ENCODE measurements around the gene NRSN2.
"Not testable (repeated sequence)": the region's sequence is repeated elsewhere in the genome, so short reads cannot be mapped to it uniquely, and the experiment has no call there.

NRSN2 gene

DNA sequence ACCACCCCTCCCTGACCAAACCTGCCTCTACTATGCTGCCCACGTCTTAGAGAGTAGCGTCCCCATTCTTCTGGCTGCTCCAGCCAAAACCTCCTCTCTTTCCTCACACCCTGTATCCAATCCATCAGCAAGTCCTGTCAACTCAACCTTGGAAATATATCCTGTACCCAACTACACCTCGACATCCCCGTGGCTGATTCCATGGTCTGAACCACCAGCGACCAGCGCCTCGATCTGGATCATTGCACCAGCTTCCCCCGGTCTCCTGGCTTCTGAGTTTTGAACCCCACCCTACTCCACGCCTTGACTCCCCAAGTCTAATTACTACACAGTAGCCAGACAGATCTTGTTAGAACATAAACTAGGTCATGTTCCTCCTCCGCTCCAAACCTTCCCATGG is 9.8 kb downstream of the NRSN2 start:
- DNase-seq = no peak

GRCh38 chr20:358891-359555 is 12.1 kb downstream of the NRSN2 start:
- DNase-seq = no peak

DNA sequence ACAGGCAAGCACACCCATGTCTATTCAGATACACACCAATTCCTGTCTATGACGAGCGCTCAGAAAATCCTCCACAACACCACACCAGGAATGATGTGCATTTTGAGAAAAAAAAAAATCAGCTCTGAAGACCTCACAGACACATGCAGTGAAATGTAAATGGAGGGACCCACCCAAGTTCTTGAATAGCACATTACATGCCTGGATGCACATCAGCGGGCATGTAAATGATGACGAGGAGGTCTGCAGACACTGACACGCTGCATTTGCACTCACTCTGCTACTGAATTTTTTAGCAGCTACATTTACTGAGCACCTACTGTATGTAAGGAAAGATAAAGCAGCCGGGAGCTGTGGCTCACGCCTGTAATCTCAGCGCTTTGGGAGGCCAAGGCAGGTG is 14.7 kb downstream of the NRSN2 start:
- no peak for DNase-seq

DNA sequence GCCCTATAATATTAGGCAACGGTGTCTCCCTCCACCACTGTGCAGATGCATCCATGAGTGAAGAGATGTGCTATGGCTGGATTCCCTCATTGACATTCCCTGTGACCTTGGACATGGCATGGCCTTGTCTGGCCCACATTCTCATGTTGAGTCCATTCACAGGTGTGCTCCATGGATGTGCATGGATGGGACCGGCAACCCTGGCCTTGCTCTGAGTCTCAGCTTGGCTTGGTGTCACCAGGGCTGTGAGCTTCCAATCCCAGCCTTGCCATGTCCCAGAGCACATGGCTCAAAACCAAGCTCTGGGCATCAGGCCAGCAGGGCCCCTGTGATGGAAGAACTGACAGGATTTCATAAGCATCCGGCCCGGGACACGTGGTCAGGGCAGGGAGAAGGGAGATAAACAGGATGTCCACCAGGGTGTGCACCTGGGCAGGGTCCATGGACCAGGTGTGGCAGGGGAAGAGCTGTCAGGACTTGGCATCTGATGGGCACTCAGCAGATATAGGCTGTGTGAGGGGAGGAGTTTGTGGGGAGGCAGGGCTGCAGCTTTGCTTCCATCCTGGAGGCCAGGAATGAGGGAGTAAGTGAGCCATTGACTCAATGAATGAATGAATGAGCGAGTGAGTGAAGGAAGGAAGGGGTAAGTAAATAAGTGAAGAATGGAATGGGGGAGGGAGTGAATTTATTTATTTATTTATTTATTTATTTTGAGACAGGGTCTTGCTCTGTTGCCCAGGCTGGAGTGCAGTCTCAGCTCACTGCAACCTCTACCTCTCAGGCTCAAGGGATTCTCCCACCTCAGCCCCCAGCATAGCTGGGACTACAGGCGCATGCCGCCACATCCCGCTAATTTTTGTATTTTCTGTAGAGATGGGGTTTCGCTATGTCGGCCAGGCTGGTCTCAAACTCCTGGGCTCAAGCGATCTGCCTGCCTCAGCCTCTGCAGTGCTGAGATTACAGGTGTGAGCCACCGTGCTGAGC is 15.7 kb downstream of the NRSN2 start:
- peak in 1 of 2 experiments; percentile 33 for DNase-seq

GRCh38 chr20:363319-364078 is 16.6 kb downstream of the NRSN2 start:
- DNase-seq = no peak

GRCh38 chr20:364905-365794 is 18.2 kb downstream of the NRSN2 start:
- DNase-seq = peak in 1 of 2 experiments; percentile 32

- no peak for DNase-seq
These were observed 19.3 kb downstream of the NRSN2 start for GRCh38 chr20:366041-366718.

- DNase-seq = no peak
These were observed 20.0 kb downstream of the NRSN2 start for GRCh38 chr20:366719-367485.

GRCh38 chr20:367486-367887 is 20.6 kb downstream of the NRSN2 start:
- no peak for DNase-seq

- DNase-seq = no peak
These were observed 22.0 kb downstream of the NRSN2 start for GRCh38 chr20:368915-369314.

DNA sequence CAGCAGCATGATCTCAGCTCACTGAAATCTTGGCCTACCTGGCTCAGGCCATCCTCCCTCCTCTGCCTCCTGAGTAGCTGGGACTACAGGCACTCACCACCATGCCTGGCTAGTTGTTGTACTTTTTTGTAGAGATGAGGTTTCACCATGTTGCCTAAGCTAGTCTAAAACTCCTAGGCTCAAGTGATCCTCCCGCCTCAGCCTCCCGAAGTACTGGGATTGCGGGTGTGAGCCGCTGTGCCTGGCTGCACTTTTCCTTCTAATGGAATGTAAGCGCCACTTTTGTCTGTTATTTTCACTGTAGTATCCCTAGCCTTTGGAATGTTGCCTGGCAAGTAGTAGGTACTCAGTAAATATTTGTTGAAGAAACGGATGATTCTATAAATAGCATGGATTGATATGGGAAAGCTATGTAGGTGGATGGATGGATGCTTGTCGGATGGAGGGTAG is 23.3 kb downstream of the NRSN2 start:
- no peak for DNase-seq

DNA sequence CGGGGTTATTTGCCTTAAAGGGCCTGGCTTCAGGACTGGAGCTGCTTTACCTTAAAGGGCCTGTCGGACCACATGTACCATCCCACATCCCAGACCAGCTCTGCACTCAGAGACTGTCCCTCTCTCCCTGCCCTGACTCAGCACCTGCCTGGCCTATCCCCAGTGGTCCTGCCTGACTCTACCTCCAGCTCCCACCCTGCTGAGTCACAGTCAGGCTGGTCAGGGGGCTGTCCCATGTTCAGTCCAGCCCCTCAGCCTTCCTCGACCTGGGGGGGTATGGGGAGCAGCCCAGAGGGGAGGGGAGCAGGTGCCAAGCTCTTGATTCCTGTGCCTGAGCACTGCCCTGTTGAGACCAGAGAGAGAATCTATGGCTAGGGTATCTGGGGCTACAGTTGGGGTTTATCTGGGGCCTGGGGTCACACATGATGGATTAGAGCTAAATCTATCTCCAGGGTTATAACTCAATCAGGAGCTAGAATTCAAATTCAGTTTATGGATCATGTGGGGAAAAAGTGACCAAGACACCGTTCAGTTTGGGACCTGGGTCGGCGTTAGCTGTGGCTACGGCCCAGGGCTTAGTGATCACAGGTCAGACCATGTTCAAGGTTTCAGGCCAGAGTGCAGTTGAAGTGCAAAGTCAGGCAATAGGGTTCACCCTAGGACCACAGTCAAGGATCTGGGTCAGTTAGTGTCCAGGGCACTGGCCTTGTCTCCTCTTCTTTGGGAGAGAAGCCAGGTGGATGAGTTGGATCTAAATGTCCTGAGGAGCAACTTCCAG is 24.3 kb downstream of the NRSN2 start:
- DNase-seq = no peak

DNA sequence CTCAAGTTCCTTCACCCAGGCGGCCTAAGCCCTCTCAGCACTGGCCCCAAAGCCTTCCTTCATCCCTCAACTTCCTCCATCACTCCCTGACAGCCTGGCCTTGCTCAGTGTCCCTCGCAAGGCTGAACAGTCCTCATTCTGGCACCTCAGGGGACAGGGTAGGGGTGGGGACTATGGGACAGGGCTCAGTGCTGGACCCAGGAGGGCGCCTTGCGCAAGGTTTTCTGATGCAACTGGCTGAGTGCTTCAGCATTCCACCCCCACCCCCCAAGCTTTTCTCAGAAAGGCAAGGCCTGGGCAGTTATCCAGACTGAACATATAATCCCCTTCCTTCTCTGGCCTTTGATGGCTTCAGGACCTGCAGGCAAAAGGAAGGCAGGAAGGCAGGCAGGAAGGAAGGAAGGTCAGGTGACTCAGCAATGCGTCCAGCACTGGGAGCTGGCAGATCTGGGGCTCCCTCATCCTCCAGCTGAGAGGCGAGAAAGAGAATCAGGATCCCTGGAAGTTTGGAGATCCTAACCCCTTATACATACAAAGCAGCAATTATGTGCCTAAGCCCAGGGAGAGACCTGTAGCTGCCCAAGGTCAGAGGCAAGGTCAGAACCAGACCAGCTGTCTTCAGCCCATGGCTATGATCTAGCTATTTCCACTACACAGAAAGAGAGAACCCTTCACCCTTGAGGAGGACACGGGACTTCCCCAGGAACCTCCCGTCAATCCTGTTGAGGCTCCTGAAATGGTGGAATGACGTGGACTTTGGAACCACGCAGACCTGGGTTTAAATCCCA is 25.0 kb downstream of the NRSN2 start:
- DNase-seq = peak in 1 of 2 experiments; percentile 26

DNA sequence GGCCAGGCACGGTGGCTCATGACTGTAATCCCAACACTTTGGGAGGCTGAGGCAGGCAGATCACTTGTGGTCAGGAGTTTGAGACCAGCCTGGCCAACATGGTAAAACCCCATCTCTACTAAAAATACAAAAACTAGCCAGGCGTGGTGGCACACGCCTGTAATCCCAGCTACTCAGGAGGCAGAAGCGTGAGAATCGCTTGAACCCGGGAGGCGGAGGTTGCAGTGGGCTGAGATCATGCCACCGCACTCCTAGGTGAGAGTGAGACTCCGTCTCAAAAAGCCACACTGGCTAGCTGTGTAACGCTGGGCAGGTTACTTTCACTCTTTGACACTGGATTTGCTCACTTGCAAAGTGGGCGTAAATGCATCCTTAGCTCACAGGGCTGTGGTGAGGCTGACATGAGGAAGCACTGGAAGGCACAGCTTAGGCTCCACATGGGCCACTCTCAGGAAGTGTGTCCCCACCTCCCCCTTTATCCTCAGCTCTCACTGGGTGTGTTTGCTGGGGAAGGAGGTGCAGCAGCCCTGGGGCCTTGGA is 25.7 kb downstream of the NRSN2 start:
- not testable (repeated sequence) for DNase-seq

DNA sequence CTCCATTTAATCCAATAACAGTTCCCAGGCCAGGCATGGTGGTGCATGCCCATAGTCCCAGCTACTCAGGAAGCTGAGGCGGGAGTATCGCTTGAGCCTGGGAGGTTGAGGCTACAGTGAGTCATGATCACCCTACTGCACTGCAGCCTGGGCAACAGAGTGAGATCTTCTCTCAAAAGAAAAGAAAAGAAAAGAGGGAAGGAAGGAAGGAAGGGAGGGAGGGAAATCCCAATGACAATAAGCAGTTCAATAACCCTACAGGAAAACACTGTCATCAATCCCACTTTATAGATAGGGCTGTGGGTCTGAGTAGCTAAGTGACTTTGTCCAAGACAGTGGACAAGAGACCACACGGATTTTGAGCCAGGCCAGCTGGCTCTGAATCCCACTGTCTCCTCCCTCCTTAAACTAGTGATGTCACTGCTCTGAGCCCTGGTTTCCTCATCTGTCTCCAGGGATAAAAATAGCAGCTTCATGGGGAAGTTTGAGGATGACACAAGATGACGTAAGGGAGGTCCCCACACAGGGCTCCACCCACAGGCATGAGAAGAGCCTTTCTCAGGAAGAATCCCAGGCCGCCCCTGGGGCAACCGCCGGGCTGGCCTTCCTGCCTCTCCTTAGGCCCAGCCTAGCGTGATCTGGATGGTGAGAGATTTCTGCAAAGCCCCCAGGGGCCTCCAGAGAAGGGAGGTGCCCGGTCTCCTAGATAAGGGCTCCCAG is 26.4 kb downstream of the NRSN2 start:
- DNase-seq = peak in 1 of 2 experiments; percentile 32

DNA sequence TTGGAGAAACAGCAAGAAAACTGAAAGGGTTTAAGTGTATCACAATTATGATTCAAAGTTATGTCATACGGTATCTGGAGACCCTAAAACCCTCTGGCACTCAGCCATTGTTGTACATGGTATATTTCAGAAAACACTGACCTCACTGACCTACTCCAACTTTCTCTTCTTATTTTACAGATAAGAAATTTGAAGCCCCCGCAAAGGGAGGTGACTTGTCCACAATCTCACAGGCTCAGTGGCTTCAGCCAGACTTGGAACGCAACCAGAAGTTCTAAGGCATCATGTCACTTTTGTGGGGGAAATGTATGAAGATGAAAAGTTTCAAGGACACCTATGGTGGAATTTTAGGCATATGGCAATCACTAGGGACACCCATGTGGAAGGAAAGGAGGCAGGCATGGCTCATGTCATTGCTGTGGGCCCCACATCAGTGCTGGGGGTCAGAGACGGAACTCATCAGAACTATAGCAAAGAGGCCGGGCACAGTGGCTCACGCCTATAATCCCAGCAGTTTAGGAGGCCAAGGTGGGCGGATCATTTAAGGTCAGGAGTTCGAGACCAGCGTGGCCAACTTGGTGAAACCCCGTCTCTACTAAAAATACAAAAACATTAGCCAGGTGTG is 28.5 kb downstream of the NRSN2 start:
- no peak for DNase-seq

DNA sequence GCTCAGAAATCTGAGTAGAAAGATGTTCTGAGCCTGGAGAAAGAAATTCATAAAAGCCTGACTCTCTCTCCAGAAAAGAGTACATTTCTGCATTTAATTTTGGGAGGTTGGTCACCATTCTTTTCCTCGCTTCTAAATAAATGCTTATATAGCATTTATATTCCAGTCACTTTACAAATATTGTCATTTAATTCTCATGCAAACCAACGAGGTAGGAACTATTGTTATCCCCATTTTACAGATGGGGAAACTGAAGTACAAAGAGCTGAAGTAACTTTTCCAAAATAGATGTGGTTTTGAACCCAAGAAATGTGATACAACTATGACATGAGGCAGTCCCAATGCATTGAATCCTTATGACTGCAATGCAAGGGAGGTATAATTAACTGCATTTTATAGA is 29.2 kb downstream of the NRSN2 start:
- DNase-seq = no peak

GRCh38 chr20:376750-377149 is 29.8 kb downstream of the NRSN2 start:
- DNase-seq = no peak

All from SW 1271 (cell line).